ENCODE results near the gene METAP1D. TPM values are rescaled to one million over a fixed set of nuclear protein-coding genes. Genes with fewer than 3 reads are reported as not detected.

METAP1D gene
- total and polyA plus RNA-seq, 4 donors: 3.3 to 7.1 (median 4.4) TPM

- Histone ChIP-seq H3K4me1 (ENCODE audit: control insufficient read depth in 4 of 4, insufficient read depth in 4 of 4, low read length in 3 of 4) (no peaks in the 10 kb centered on the region), H3K9me3 (ENCODE audit: control insufficient read depth in 4 of 4, low read length in 3 of 4) (no peaks in the 10 kb centered on the region), H3K4me3 (ENCODE audit: low read depth in 1 of 3, low read length in 3 of 3) (no peak overlapping the region), H3K9ac (ENCODE audit: low read depth in 1 of 2, low read length in 2 of 2) (no peak overlapping the region), H3K27me3 (ENCODE audit: control insufficient read depth in 4 of 4, insufficient read depth in 4 of 4, low read length in 3 of 4) (no peaks in the 10 kb centered on the region), H3K27ac (ENCODE audit: low read depth in 1 of 2, low read length in 2 of 2) (no peak overlapping the region), H3K36me3 (ENCODE audit: control insufficient read depth in 4 of 4, insufficient read depth in 3 of 4, low read depth in 1 of 4, low read length in 3 of 4) (no peaks in the 10 kb centered on the region)
- TF ChIP-seq RXRA (IDR thresholded peaks at IDR 0.05): no peak
- TF ChIP-seq TAF1 (conservative IDR thresholded peaks at IDR 0.05): no peak
- no peak for TF ChIP-seq FOXA1 (IDR thresholded peaks at IDR 0.05)
- TF ChIP-seq, protein P1, sequence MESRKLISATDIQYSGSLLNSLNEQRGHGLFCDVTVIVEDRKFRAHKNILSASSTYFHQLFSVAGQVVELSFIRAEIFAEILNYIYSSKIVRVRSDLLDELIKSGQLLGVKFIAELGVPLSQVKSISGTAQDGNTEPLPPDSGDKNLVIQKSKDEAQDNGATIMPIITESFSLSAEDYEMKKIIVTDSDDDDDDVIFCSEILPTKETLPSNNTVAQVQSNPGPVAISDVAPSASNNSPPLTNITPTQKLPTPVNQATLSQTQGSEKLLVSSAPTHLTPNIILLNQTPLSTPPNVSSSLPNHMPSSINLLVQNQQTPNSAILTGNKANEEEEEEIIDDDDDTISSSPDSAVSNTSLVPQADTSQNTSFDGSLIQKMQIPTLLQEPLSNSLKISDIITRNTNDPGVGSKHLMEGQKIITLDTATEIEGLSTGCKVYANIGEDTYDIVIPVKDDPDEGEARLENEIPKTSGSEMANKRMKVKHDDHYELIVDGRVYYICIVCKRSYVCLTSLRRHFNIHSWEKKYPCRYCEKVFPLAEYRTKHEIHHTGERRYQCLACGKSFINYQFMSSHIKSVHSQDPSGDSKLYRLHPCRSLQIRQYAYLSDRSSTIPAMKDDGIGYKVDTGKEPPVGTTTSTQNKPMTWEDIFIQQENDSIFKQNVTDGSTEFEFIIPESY (IDR thresholded peaks at IDR 0.05): no peak
- no peak for TF ChIP-seq REST (IDR thresholded peaks at IDR 0.05)
- TF ChIP-seq EGR1 (IDR thresholded peaks at IDR 0.05; ENCODE audit: low read depth in 2 of 2): no peak
- no peak for TF ChIP-seq FOXA2 (IDR thresholded peaks at IDR 0.05)
- TF ChIP-seq RAD21 (IDR thresholded peaks at IDR 0.05): no peak
- no peak for TF ChIP-seq GABPA (IDR thresholded peaks at IDR 0.05 in 1 of 2, conservative IDR thresholded peaks at IDR 0.05 in 1 of 2)
- no peak for TF ChIP-seq JUND (IDR thresholded peaks at IDR 0.05)
- TF ChIP-seq MAX (IDR thresholded peaks at IDR 0.05): no peak
- TF ChIP-seq HNF4G (IDR thresholded peaks at IDR 0.05): no peak
- no peak for TF ChIP-seq HNF4A (conservative IDR thresholded peaks at IDR 0.05)
- no peak for TF ChIP-seq ATF3 (IDR thresholded peaks at IDR 0.05)
- no peak for TF ChIP-seq NR2F2 (IDR thresholded peaks at IDR 0.05)
- TF ChIP-seq SP1 (IDR thresholded peaks at IDR 0.05): no peak
- no peak for TF ChIP-seq YY1 (IDR thresholded peaks at IDR 0.05)
- no peak for TF ChIP-seq CTCF (IDR thresholded peaks at IDR 0.05; ENCODE audit: low read depth, low read length, missing input control)
- DNase-seq (ENCODE audit: low spot score): no peak
- WGBS: 86% methylated on average over 4 of the region's 4 CpGs
Measured at GRCh38 chr2:172013396-172013795, 13.6 kb downstream of the METAP1D start.

All from liver (tissue), 9 donors.